GM18526 (cell line): ENCODE measurements around the gene FAM227A.

Experiments used
- POLR2A ChIP-seq: IDR thresholded peaks from 3 replicates; pipeline ENCODE4 v1.6.1; 2011; ENCODE audit not compliant: insufficient read length; ENCODE audit errors: extremely low read depth

The FAM227A gene

GRCh38 chr22:38632528-38632927 lies 23.7 kb downstream of the FAM227A start:
- TF ChIP-seq POLR2A, result no peak

- TF ChIP-seq POLR2A, result no peak
Observed at GRCh38 chr22:38631724-38632123, 24.5 kb downstream of the FAM227A start.

- TF ChIP-seq POLR2A, result no peak
Observed at GRCh38 chr22:38629108-38629507, 27.1 kb downstream of the FAM227A start.

GRCh38 chr22:38628444-38628843 lies 27.7 kb downstream of the FAM227A start:
- no peak for TF ChIP-seq POLR2A

GRCh38 chr22:38623351-38623750 lies 32.8 kb downstream of the FAM227A start:
- TF ChIP-seq POLR2A, result no peak

GRCh38 chr22:38618682-38619081 lies 37.5 kb downstream of the FAM227A start:
- TF ChIP-seq POLR2A, result no peak

- TF ChIP-seq POLR2A, result no peak
Observed at GRCh38 chr22:38618258-38618657, 37.9 kb downstream of the FAM227A start.

- TF ChIP-seq POLR2A, result no peak
Observed at GRCh38 chr22:38614332-38615063, 41.7 kb downstream of the FAM227A start.

- TF ChIP-seq POLR2A, result no peak
Observed at GRCh38 chr22:38613588-38613987, 42.6 kb downstream of the FAM227A start.

GRCh38 chr22:38612217-38613006 lies 43.8 kb downstream of the FAM227A start:
- no peak for TF ChIP-seq POLR2A

GRCh38 chr22:38611559-38611958 lies 44.6 kb downstream of the FAM227A start:
- TF ChIP-seq POLR2A, result no peak

- TF ChIP-seq POLR2A, result no peak
Observed at GRCh38 chr22:38610234-38610633, 46.0 kb downstream of the FAM227A start.

GRCh38 chr22:38608992-38609750 lies 47.0 kb downstream of the FAM227A start:
- no peak for TF ChIP-seq POLR2A

GRCh38 chr22:38607680-38608079 lies 48.5 kb downstream of the FAM227A start:
- TF ChIP-seq POLR2A, result no peak

- TF ChIP-seq POLR2A, result no peak
Observed at GRCh38 chr22:38602166-38602565, 54.0 kb downstream of the FAM227A start.

GRCh38 chr22:38601221-38601764 lies 54.9 kb downstream of the FAM227A start:
- no peak for TF ChIP-seq POLR2A

GRCh38 chr22:38599466-38599865 lies 56.7 kb downstream of the FAM227A start:
- TF ChIP-seq POLR2A, result no peak
